ENCODE results near the gene SHB.

The SHB gene

GRCh38 chr9:37956904-37957663 is 111.9 kb downstream of the SHB start:
- in situ Hi-C loops (cut with MboI; ENCODE audit: low sequenced_read_pairs): no loop called here

- in situ Hi-C loops (cut with MboI; ENCODE audit: low sequenced_read_pairs): no loop called here
Observed at GRCh38 chr9:37956423-37956820, 112.6 kb downstream of the SHB start.

GRCh38 chr9:37955781-37956422 is 113.1 kb downstream of the SHB start:
- in situ Hi-C loops (cut with MboI; ENCODE audit: low sequenced_read_pairs): no loop called here

GRCh38 chr9:37954581-37954981 is 114.4 kb downstream of the SHB start:
- in situ Hi-C loops (cut with MboI; ENCODE audit: low sequenced_read_pairs): no loop called here

- in situ Hi-C loops (cut with MboI; ENCODE audit: low sequenced_read_pairs): no loop called here
Observed at GRCh38 chr9:37953775-37954437, 115.1 kb downstream of the SHB start.

GRCh38 chr9:37953206-37953774 is 115.7 kb downstream of the SHB start:
- in situ Hi-C loops (cut with MboI; ENCODE audit: low sequenced_read_pairs): no loop called here

- in situ Hi-C loops (cut with MboI; ENCODE audit: low sequenced_read_pairs): no loop called here
Observed at GRCh38 chr9:37952731-37953130, 116.3 kb downstream of the SHB start.

GRCh38 chr9:37951671-37952449 is 117.2 kb downstream of the SHB start:
- in situ Hi-C loops (cut with MboI; ENCODE audit: low sequenced_read_pairs): no loop called here

GRCh38 chr9:37950561-37950960 is 118.5 kb downstream of the SHB start:
- in situ Hi-C loops (cut with MboI; ENCODE audit: low sequenced_read_pairs): no loop called here

GRCh38 chr9:37949576-37949975 is 119.5 kb downstream of the SHB start:
- in situ Hi-C loops (cut with MboI; ENCODE audit: low sequenced_read_pairs): no loop called here

- in situ Hi-C loops (cut with MboI; ENCODE audit: low sequenced_read_pairs): no loop called here
Observed at GRCh38 chr9:37948417-37948980, 120.5 kb downstream of the SHB start.

- in situ Hi-C loops (cut with MboI; ENCODE audit: low sequenced_read_pairs): no loop called here
Observed at GRCh38 chr9:37947977-37948376, 121.0 kb downstream of the SHB start.

GRCh38 chr9:37947471-37947870 is 121.6 kb downstream of the SHB start:
- in situ Hi-C loops (cut with MboI; ENCODE audit: low sequenced_read_pairs): no loop called here

GRCh38 chr9:37946971-37947370 is 122.1 kb downstream of the SHB start:
- in situ Hi-C loops (cut with MboI; ENCODE audit: low sequenced_read_pairs): no loop called here

GRCh38 chr9:37946041-37946440 is 123.0 kb downstream of the SHB start:
- in situ Hi-C loops (cut with MboI; ENCODE audit: low sequenced_read_pairs): no loop called here

- in situ Hi-C loops (cut with MboI; ENCODE audit: low sequenced_read_pairs): no loop called here
Observed at GRCh38 chr9:37944671-37945481, 124.2 kb downstream of the SHB start.

- in situ Hi-C loops (cut with MboI; ENCODE audit: low sequenced_read_pairs): no loop called here
Observed at GRCh38 chr9:37944266-37944650, 124.8 kb downstream of the SHB start.

GRCh38 chr9:37943345-37944265 is 125.4 kb downstream of the SHB start:
- in situ Hi-C loops (cut with MboI; ENCODE audit: low sequenced_read_pairs): no loop called here

Data from HL-60/S4 (cell line).